ENCODE data around the gene AQP10.
A peak's percentile ranks its signal among the peaks of the same experiment; 100 is the strongest.
"Not testable (repeated sequence)": the region's sequence is repeated elsewhere in the genome, so short reads cannot be mapped to it uniquely, and the experiment has no call there.

AQP10 gene

DNA sequence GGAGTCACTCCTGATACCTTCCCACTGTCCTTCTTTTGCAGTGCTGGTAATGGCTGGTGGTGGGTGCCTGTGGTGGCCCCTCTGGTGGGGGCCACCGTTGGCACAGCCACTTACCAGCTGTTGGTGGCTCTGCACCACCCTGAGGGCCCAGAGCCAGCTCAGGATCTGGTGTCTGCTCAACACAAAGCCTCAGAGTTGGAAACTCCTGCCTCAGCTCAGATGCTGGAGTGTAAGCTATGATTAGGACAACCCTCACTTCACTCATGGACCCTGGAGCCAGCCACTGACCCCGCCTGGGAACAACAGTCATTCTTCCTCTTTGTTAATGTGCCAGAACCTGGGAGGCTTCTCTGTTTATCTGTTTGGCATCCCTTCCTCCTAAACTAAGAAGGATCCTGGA, 3.3 kb downstream of the AQP10 start:
- DNase-seq: no peak

DNA sequence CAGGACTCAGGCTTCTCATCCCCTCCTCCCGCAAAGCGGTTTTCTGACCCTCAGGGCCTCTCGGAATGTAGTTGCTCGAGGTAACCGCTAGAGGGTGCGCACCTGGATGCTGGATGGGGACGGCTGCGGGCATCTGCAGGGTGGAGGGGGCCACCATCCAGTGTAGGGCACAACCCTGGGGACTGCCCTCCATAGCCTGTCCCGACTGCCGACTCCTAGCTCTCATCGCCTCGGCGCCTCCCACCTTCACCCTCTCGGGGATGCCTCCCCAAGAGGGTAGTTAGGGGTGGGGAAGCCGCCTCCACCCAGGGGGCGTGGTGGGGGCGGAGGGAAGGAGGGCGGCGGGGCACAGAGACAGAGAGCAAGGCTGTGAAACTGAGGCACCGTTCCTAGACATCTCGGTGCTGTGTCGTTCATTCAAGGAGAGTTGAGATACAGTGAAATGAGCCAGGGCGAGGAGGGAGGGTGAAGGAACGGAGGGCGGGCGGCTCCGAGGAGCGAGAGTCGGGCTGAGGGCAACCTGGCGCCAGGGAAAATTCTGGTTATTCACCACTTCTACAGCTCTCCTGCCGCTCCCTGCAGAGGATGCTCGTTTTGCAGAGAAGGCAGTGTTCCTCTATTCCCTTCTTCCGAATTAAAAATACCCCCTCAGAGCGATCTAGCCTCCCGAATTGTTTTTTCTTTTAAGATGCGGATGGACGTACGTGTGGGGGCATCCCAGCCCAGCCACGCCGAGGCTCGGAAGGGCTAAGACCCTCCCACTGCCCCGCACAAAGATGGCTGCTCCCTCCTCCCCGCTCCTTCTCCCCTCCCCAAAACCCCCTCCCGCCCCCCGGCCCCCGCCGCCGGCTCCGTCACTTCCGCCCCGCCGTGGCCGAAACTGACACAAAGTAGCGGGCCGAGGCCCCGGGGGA, 4.0 kb downstream of the AQP10 start, which contains the start of gene ATP8B2:
Gene ATP8B2, plus strand, starts transcription at position 857 of the 914 bp plus-strand sequence. CDS start 2,617 bp downstream, outside the sequence.
- DNase-seq: peak; percentile 62 to 83 (median 73)

DNA sequence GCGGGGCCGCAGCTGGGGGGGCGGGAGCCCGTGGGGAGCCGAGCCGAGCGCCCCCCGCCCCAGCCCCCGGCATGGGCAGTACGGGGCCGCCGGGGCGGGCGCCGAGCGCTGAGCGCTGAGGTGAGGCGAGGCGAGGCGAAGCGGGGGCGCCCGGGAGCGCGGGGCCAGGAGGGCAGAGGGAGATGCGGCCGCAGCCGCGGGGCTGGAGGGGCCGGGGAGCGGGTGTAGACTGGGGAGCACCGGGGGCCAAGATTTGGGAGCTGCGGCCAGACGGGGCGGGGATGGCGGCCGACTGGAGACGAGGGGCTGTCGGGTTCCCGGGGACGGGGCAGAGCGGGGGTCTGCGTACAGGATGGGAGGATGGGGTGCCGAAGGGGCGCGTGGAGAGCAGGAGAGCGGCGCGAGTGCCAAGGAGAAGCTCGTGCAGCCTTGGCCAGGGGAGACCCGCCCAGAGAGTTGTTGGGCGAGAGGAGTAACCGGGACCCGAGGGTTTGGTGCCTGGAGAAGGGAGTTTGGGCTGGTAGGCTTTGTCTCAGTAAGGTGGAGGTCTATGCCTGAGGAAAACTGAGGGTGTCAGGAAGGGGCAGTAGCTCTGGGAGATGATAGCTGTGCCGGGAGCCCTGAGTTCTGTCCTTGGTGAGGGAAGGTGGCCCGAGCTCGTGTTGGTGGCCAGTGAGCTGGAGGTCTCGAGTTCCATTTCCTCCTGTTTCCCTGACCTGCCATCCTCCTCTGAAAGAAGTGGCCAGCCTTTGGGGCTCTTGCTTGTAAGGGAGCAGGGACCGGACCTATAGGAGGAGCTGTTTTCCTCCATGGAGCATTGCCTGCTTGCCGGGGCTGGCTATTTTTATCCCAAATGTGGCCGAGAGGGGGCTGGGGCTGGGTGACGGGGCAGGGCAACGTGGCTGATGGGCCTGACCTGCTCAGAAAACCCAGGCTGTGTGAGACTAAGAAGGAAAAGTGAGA, 5.0 kb downstream of the AQP10 start:
- DNase-seq: peak in 4 of 5 donors; percentile 28 to 50 (median 34)

DNA sequence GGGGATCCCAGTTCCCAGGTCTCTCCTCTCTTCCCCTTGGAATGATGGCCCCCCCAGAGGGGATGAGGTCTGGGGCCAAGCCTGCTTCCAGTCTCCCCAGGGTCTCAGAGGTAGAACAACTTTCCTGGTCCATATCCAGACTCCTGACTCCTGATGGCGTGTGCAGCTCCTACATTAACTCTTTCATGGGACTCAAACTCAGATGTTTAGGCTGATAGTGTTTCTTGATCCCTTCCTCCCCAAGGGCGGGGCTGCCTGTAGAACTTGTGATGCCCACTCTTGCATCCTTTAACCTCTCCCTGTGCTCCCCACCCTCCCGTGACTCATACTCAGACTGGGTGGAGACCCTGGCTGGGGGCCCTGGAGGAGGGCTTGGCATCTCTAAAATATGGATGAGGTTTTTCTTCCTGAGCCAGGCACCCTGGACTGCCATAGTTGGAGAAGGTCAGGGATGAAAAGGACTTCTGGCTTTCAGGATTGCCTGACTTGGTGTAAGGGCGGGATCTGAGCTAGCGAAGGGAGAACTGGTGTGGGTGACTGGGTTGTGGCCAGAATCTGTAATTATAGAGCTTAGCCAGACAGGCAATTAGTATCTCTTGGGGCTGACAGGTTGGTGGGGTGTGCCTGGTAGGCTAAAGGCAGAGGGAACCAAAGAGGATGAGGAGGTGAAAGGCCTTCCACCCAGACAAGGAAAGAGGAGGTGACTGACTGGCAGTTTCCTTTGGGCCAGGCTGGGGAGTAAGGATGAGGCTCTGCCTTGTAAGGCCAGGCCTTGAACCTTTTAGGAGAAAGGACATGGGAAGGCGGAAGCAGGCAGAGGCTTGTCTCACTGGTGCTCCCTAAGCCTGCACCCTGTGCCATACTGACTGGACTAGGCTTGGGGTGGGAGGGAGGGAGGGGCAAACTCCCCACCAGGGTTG, 5.9 kb downstream of the AQP10 start:
- peak in 1 of 5 donors; percentile 25 for DNase-seq

DNA sequence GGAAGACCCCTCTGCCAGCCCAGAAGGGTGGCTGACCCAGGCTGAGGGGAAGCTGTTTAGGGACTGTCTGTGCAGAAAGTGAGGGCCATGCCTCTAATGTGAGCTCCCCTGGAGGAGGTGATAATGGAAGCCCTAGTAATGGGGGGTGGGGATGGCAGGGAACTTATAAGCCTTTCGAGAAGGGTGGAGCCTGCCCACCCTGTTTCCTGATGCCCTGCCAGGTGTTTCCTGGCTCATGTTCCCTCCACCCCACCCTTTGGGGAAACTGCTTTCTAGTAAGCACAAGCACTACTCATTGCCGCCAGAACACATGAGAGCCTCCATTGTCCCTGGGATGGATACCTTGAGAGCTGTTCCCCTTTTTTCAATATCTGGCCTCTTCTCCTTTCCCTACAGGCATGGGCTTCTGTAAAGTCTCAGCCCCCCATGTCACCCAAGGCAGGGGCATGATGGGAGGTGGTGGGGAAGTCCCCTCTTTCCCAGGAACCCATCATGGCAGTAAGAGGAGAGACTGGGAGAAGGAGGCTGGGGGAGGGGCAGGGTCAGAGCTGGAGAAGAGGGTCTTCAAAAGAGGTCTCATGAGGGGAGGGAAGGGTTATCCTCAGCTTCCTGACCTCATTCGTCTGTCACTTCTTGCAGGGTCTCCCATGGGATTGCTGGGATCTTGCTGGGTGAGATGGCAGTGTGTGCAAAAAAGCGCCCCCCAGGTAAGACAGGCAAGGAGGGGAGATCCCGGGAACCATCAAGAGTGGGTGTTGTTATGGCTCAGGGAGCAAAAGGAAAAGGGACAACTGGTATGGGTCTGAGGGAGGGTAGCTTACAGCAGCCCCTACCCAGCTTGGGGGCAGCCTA, 6.8 kb downstream of the AQP10 start:
- DNase-seq: peak in 3 of 5 donors; percentile 33 to 55 (median 37)

DNA sequence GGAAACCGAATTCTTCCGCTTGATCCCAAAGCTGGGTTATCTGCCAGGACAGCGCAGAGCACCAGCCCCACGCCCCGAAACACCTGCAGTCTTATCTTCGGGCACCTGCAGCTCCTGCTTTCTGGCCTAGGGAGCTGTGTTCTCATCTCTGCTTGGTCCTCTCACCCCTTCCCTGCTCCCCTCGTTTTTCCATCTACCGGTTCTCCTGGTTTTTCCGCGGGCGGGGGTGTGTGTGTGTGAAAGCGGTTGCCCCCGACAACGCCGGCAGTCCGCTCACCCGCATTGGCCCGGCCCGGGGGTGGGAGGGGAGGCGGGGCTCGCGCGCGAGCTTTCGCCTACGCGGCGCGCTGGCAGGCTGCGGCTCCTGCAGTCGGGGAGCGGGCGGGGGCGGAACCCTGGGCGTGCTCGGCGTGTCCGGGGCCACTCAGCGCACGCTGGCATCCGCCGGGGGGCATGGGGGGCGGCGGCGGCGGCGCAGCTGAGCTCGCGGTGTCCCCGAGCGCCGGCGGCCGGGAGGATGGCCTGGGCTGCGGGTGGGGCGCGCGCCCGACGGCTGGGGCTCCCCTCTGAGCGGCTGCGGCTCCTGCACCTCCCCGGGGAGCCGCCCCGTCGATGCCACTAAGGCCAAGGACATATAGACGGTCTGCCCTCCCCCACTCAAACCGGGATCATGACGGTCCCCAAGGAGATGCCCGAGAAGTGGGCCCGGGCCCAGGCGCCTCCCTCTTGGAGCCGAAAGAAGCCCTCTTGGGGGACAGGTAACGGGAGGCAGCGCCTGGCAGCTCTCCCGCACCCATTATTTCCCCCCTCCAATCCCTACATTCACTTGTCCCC, 7.6 kb downstream of the AQP10 start:
- DNase-seq: peak; percentile 79 to 88 (median 82)

DNA sequence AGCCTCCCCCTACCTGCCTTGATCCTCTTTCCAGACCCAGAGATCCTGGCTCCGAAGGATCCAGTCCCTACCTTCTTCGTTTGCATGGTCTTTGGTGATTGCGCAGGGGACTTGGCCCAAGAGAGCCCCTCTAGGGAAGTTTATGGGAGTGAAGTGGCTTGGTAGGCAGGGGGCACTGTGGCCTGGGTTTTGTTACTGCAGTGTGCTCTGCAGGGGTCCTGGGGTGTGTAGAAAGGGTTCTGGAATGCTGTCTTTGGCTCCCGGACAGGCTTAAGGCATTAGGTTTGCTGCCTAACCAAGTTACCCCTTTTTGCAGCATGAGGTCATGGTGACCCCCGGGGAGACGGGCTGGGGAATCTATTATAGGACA, 8.2 kb downstream of the AQP10 start:
- no peak for DNase-seq

DNA sequence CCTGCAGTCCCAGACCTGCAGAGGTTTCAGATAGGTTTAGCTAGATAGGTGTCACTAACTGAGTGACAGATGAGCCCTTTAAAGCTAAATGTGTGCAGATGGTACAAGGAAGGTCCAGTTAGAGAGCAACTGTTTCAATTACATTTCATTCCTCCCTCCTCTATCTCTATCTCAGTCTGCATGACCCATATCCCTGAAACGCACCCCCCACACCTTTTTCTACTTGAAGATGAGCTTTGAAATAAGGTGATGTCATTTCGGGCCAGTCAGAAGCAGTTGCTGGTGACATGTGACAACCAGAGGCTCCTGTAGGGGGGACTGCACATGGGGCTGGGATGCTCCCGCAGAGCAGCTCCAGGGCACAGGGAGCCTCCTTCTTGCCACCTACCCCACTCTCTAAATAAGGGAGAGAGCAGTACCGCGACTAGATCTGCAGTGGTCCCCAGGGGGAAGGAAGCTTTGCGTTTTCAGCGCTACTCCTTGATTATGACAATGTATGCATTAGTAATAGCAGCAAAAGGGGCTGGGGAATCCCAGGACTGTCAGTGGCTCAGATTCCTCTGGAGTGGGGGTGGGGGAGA, 8.7 kb downstream of the AQP10 start:
- no peak for DNase-seq

DNA sequence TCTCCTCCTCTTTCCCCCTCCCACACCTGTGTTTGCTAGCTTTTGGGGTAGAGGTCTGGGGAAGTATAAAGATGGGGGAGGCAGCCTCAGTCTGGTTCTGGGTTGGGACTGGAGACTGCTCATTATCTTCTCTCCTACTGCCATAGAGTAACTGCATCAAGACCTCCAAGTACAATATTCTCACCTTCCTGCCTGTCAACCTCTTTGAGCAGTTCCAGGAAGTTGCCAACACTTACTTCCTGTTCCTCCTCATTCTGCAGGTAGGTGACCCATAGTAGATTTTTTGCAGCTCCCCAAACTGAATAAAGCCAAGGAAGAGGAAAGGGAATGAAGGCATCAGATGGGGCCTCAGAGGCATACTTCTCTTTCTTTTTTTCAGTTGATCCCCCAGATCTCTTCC, 9.8 kb downstream of the AQP10 start:
- DNase-seq: peak in 1 of 5 donors; percentile 40

DNA sequence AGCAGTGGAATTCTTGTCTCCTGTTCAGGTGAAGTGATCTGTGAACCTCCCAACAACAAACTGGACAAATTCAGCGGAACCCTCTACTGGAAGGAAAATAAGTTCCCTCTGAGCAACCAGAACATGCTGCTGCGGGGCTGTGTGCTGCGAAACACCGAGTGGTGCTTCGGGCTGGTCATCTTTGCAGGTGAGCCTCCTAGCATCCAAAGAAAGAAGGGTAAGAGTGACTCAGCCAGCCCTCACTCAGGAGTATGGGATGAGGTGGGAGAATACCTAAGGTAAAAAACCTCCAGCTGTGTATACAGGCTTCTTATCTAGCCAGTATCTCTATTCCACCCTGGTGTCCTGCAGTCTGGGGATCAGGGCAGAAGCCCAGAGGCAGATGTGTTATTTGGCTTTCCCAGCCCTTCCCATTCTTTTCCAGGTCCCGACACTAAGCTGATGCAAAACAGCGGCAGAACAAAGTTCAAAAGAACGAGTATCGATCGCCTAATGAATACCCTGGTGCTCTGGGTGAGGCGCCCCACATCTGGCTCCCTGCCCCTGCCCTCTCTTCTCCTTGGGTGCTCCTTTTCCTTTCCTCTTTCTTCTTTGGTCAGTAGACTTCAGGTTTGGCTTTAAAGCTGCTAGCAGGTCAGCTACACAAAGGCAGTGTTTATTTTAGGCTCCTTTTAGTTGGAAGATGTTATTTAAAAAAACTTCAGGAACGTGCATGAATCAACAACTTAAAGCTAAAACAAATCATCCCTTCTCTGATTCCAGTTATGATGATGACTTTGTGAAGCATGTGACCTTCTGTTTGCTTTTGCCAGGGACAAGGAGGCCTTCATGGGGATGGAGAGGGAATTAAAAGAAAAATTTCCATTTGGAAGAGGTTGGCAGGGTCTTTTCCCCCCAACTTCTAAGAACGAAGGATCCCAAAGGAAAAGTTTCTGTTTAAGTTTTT, 13.5 kb downstream of the AQP10 start:
- no peak for DNase-seq

DNA sequence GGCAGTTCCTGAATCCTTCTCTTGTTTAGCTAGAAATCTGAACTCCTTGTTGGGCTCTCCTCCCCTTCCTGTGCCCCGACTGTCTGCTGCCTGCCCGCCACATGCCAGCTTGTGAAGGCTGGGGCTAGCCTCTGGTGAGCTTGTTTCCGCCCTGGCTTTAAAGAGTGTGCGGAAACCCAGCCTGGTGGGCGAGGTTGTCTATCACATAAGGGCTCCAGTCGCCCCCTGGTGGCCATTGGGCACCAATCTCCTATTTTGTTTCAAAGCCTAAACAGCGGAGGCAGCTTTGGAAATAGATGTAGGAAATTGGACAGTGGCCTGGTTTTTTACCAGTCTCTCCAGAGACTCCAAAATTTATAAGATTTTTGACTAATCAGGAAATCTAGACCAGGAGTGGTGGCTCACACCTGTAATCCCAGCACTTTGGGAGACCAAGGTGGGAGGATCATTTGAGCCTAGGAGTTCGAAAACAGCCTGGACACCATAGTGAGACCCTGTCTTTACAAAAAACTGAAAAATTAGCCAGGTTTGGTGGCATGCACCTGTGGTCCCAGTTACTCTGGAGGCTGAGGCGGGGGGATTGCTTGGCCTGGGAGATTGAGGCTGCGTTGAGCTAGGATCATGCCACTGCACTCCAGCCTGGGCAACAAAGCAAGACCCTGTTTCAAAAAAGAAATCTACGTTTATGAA, 14.3 kb downstream of the AQP10 start:
- peak; percentile 74 to 93 (median 82) for DNase-seq

DNA sequence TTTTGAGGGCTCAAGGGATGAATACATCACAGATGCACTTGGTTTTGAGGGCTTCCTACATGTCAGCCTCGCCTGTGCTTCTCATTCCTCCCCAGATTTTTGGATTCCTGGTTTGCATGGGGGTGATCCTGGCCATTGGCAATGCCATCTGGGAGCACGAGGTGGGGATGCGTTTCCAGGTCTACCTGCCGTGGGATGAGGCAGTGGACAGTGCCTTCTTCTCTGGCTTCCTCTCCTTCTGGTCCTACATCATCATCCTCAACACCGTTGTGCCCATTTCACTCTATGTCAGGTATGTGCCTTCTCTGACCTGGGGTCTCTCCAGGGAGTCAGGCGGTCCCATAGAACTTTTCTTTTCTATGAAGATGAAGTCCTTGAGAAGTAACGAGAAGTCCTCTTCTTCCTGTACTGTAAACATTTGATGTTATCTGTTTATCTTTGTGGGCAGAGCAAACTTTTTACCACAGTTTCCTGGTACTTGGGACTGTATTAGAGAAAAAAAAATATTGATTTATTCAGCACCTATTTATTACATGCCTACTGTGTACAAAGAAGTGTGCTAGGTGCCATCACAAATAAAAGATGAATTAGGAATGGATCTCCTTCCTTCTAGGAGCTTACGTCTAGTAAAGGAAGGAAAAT, 16.5 kb downstream of the AQP10 start:
- DNase-seq: peak in 1 of 5 donors; percentile 56

DNA sequence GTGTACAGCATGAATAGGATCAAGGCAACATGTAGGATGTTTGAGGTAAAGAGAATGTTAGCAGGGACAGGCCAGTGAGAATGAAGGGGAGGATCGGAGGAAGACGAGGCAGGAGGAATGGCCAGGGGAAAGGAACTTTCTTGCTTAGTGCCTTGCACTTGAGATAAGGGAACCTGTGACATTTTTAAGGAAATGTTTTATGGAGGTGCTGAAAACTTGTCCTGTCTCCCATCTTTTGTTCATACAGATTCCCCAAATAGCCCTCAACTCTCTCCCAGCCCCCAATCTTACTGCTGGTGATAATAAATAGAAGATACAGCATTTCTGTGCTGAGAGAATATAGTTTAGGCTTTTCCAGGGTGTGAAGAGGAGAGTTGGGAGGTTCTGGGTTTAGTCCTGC, 18.0 kb downstream of the AQP10 start:
- DNase-seq: no peak

DNA sequence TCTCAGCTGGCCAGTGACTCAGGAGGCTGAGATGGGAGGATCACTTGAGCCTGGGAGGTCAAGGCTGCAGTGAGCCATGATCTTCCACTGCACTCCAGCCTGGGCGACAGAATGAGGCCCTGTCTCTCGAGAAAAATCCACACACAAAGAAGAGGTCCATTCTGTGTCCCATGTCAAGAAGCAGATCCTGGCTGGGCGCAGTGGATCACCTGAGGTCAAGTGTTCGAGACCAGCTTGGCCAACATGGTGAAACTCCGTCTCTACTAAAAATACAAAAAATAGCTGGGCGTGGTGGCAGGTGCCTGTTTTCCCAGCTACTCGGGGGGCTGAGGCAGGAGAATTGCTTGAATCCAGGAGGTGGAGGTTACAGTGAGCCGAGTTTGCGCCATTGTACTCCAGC, 20.5 kb downstream of the AQP10 start:
- not testable (repeated sequence) for DNase-seq

DNA sequence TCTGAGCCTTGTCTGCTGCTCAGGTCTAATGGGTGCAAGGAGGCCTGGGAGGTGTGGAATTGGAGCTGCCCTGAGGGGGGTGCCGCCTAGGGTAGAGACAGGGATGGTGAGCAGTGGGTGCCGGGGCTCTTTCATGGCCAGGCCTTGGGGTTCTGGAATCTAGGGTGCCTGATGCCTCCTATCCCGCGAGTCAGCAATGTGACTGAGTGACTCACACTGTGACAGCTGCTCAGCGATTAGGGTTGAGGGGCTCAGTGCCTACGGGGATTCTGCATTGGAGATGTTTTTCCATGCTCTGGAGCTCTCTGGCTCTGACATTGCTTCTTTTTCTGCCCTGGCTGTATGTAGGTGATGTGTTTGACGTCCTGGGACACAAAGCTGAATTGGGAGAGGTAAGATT, 21.2 kb downstream of the AQP10 start:
- no peak for DNase-seq

DNA sequence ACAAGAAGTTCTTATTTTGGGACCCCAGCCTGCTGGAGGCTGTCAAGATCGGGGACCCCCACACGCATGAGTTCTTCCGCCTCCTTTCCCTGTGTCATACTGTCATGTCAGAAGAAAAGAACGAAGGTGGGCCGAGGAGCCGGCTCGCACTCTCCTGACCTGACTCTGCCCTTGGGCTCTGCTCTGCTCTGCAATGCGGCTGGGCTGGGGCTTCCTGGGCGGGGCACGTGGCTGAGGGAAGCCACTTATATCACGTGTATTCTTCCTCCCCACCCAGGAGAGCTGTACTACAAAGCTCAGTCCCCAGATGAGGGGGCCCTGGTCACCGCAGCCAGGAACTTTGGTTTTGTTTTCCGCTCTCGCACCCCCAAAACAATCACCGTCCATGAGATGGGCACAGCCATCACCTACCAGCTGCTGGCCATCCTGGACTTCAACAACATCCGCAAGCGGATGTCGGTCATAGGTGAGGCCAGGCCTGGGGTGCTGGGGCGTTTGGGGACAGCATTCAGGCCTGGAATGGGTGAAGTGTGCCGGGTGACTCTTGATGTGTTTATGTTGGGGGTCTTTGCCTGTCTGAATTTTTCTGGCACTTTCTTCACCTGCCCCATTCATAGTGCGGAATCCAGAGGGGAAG, 22.1 kb downstream of the AQP10 start:
- DNase-seq: peak; percentile 45 to 82 (median 64)

Measured in T-helper 1 cell (primary cell).